GM19043 (cell line): Measurements from ENCODE around the gene SUFU.
"Not testable (repeated sequence)": the region's sequence is repeated elsewhere in the genome, so short reads cannot be mapped to it uniquely, and the experiment has no call there.

Source experiments
- ATAC-seq: cut with Tn5 transposase; IDR thresholded peaks from one replicate; pipeline ENCODE4 v1.9.1; 2021; ENCODE audit warnings: low read depth; ENCODE audit not compliant: unreplicated experiment

SUFU gene

GRCh38 chr10:102661658-102662028, 157.9 kb downstream of the SUFU start:
- ATAC-seq, result peak; percentile 10

GRCh38 chr10:102665904-102666509, 162.2 kb downstream of the SUFU start:
- ATAC-seq, result no peak

DNA sequence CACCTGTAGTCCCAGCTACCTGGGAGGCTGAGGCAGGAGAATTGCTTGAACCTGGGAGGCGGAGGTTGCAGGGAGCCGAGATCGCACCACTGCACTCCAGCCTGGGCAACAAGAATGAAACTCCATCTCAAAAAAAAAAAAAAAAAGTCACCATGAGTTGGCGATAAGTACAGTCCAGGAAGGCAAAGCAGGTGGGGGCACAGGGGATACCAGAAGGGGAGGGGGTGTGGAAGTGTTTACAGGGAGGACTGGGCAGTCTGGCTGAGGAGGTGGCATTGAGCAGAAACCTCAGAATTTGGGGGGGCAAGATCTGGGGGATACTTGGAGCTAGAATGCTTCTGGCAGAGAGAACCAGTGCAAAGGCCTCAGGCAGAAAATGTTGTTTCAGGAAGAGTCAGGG, 163.6 kb downstream of the SUFU start:
- ATAC-seq, result not testable (repeated sequence)

DNA sequence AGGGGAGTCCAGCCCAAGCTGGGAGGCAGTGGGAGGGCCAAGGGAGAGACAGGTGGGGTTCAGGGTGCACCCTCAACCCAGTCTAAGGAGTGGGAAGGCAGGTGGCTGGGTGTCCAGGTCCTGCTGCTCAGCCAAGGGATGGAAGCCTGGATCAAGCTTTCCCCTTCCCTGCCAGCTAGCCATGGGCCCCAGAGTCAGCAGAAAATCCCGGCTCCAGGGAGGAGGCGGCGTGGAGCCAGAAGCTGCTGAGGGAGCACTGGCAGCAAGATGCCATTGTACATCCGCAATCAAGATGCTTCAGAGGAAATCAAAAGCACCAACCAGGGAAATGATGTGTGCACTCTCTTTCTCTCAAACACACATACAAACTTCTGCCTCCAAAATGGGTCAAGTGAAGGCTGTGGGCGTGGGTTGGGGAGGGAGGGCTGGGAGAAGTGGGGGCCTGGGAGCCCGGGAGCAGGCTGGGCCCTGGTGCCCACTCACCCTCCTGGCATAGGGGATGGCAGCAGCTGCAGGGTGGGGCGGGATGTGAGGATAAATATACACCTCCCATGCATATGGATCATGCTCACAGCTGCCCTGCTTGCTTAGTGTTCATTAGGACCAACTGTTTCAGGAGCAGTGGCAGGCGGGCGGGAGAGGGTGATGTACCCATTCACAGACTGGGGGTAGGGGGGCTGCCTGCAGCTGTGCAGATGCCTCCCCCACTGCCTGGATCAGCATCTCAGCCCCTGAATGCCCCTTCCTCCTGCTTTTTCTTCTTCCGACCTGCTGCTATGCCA, 164.7 kb downstream of the SUFU start:
- ATAC-seq, result no peak

- no peak for ATAC-seq
Measured at GRCh38 chr10:102669206-102670064, 165.7 kb downstream of the SUFU start.

DNA sequence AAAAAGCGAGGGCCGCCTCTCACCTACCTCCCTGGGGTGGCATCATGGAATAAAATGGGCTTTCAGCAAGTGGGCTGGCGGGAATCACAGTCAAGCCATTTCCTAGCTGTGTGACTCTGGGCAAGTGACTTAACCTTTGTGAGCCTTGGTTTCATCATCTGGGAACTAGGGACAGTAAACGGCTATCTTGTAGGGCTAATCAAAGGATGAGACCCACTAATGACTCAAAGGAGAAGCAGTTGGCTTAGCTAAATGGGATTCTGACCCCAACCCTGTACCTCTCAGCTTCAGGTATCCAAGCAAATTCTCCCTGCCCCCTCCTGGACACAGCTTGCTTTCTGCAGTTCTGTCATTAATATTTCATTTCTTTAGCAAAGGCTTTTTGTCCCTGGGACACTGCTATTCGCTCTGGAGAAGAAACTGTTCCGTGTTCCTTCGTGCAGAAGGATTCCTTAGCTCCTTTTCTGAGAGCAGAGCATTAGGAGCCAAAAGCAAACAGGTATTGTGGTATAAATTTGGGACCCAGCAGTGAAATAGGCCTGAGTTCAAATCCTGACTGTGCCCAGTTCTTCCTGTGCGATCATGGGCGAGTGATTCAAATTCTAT, 166.4 kb downstream of the SUFU start:
- no peak for ATAC-seq

- ATAC-seq, result no peak
Measured at GRCh38 chr10:102670871-102671434, 167.2 kb downstream of the SUFU start.

GRCh38 chr10:102673236-102673818, 169.6 kb downstream of the SUFU start:
- no peak for ATAC-seq

DNA sequence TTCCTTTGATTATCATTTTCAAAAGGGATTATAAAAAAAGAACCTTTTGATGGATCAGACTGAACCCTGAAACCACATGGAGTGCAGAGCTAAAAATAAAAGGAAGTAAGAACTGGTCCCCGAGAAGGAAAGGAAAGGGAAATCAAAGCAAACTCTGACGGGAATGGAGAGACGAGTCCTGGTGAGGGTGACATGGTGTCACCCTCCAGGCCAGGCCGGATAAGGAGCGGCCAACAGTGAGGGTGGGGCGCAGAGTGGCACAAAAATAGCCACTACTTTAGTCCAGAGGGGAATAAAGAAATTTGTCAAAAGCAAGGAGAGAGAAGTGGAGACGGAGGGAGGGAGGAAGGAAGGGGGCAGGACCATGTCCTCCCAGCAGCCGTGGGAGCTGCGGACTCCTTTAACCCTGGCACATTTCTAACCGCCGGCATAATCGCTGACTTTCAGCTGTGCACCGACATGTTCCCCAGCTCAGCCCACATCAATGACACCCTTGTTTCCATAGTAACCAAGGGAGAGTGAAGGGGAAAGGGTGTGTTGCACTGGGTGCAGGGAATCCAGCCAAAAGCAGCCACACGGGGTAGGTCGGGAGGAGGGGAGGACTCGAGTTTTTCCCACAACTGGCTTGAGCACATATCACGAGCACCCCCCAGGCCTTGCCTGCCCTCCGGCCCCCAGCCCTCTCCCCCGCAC, 170.2 kb downstream of the SUFU start:
- ATAC-seq, result no peak

- ATAC-seq, result no peak
Measured at GRCh38 chr10:102674566-102674965, 170.8 kb downstream of the SUFU start.

DNA sequence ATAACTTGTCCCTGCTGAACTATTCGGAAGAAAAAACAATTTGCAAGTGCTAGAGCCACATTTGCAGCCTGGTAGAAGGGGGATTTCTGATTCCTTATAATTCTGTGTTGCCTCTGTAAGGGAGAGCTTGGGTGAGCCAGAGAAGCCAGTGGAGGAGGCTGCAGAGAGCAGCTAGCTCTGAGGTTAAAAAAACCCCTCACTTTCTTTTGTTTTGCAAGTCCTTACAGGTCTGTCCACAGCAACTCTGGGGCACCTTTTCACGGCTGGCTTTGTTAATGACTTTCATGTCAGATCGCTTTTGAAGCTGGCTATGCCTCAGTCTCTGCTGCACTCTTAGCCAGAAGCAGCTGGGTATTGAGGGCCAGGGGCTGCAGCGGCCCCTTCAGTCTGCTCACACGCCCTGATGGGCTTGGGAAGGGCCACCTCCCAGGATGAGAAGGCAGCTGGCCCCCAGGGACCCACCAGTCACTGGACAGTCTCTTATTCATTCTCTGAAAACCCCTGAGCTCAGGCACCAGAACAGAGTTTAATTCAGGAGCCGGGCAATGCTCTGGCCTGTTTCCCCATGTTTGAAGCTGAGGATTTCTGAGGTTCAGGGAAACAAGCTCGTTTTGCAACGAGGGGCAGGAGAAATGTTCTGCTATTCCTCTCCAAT, 171.4 kb downstream of the SUFU start:
- ATAC-seq, result no peak

DNA sequence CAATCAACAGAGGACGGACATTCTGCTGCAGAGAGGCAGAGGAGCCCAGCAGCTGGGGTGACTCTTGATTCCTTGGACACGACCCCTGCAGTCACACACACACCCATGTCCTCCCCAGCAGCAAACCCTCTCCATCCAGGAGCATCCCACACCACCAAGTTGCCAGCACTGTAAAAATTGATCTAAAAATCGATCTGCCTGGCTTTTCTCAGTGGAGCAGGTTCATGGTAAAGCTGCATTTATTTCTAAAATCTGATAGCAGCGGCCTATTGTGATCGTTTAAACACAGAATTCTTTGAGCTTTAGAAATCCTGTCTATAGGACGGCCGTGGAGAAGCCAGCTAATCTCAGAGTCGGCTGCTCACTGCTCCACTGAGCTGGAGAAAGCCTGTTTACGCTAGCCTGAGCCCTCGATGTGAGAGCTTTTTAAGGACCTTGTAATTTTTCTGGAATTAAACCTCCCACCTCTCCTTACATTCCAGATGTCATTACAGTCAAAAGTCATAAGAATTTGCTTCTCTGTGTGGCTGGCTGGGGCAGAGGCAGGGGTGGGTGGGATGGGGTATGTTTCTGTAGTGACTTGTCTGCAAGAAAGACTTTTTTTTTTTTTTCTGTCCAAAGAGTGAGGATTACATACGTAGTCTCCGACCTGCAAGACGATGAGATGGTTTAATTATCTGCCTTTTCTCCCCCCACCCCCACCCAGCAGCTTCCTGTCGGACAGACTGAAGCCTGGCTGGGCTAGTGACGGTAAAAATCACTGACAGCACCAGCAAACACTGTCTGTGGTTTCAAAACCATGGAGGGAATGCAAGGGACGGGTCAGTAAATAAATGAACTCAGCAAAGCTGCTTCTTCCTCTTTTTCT, 172.1 kb downstream of the SUFU start:
- no peak for ATAC-seq

GRCh38 chr10:102676534-102677315, 173.0 kb downstream of the SUFU start:
- no peak for ATAC-seq

GRCh38 chr10:102677331-102678067, 173.7 kb downstream of the SUFU start:
- ATAC-seq, result no peak

DNA sequence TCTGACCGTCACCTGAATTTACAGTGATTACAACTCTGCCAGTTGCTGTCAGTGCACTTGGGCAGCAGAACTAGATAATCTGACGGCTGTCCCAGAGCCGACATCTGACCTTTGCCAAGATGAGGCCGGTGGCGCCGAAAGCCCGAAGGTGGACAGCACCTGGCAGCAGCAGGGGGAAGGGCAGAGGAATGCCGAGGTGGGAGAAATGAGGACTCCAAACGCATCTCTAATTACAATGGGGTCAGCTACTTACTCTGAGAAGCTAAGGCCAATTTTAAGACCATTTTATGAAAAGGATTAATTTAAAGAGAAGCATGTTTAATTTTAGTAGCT, 174.3 kb downstream of the SUFU start:
- ATAC-seq, result no peak

GRCh38 chr10:102678842-102679289, 175.1 kb downstream of the SUFU start:
- no peak for ATAC-seq

GRCh38 chr10:102679596-102679995, 175.8 kb downstream of the SUFU start:
- ATAC-seq, result no peak
